Activated naive CD4-positive, alpha-beta T cell treated with anti-CD3 and anti-CD28 coated beads for 36 hours (primary cell): ENCODE measurements around the gene HIGD2B. TPM values are rescaled to one million over a fixed set of nuclear protein-coding genes. Genes with fewer than 3 reads are reported as not detected.
"Not testable (repeated sequence)": the region's sequence is repeated elsewhere in the genome, so short reads cannot be mapped to it uniquely, and the experiment has no call there.

Experiments
- CTCF ChIA-PET: fragments of 350-600 bp; sonication (Branson Sonifier 250); formaldehyde crosslinking; loops from one replicate; lab custom pipeline; 2021; ENCODE audit warnings: antibody characterized with exemption; lab: Charles Lee
- DNase-seq: peaks from one replicate; pipeline ENCODE4 v3.0.0-alpha.2; 2020
- H3K27ac Mint-ChIP-seq: one replicate; pipeline ENCODE4 v1.8.0; 2021; ENCODE audit warnings: mild to moderate bottlenecking, mixed read lengths
- H3K27me3 Mint-ChIP-seq: one replicate; pipeline ENCODE4 v1.8.0; 2021; ENCODE audit warnings: low read depth, mixed read lengths
- H3K36me3 Mint-ChIP-seq: one replicate; pipeline ENCODE4 v1.8.0; 2021; ENCODE audit warnings: low read depth, mixed read lengths
- H3K4me1 Mint-ChIP-seq: one replicate; pipeline ENCODE4 v1.8.0; 2021; ENCODE audit warnings: low read depth, mixed read lengths
- H3K4me3 Mint-ChIP-seq: one replicate; pipeline ENCODE4 v1.8.0; 2021; ENCODE audit warnings: mild to moderate bottlenecking, moderate library complexity, mixed read lengths
- H3K9me3 Mint-ChIP-seq: one replicate; pipeline ENCODE4 v1.8.0; 2021; ENCODE audit warnings: mixed read lengths
- intact Hi-C: fragments of 100-400 bp; cut with micrococcal nuclease; formaldehyde crosslinking; loops from one replicate; pipeline ENCODE4 v1.15.1; 2023
- total RNA-seq, 2 experiments: library from RNA; stranded (reverse); gene quantifications; one replicate each; pipeline ENCODE4 v1.2.3, GENCODE V29; 2021

Gene HIGD2B, protein sequence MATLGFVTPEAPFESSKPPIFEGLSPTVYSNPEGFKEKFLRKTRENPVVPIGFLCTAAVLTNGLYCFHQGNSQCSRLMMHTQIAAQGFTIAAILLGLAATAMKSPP
- total RNA-seq = under 1 TPM; 0.19 to 0.27 TPM

DNA sequence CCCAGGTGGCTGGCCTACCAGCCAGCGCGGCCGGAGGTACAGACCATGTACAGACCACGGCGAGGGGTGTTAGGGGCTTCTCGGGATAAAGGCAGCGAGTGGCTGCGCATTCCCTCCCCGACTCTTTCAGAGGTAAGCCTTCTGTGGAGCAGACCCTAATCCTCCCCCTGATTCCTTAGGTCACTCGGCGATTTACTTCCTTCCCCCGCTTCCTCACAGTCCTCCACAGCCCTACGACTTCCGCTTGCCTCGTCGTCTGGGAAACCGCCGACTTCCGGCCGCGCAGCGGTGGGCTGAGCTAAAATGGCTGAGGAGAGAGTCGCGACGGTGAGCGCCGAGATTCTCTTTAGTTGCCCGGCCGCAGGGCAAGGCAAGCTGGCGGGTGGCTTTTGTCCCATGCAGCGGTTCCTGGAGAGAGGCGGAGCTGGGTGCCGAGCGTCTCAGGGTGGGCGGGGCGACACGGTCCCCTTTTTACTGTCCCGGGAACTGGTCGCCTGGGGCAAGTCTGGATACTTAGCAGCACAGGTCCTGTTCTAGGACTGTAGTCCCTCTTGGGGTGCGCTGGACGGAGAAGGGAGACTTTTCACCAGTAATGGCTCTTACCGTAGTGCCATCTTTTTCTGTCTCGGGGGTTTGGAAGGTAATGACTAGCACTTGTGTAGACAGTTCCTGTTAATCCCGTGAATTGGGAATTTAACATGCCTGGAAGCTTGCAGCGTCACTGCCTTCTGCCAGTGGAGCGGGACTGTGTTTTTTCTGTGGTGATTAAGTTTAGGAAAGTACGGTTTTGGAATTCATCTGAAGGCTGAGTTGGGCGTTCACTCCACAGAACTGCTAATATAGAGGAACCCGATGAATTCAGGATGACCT is at the start of gene HIGD2B, which contains the start of gene BBS4:
Gene HIGD2B (minus strand): TSS at position 258 of the 870 bp plus-strand sequence. CDS start 9,808 bp downstream, outside the sequence.
Gene BBS4 (plus strand): TSS at position 283 of the 870 bp plus-strand sequence. CDS start 21 bp downstream, at position 304.
- peaks cover 15% of the 10 kb centered on the region for H3K4me1 Mint-ChIP-seq
- no peaks in the 10 kb centered on the region for H3K9me3 Mint-ChIP-seq
- DNase-seq = peak; percentile 91
- H3K27ac Mint-ChIP-seq = peak within 1 kb of the TSS; percentile 87
- H3K36me3 Mint-ChIP-seq = peaks cover 2% of the 10 kb centered on the region
- intact Hi-C loops = loop anchor here (1.0 to 10.0 kb wide), 6 partner anchors 56 to 455 kb away; partner anchors contain the start of genes ADPGK, ARIH1, NEO1 and PKM
- peak within 1 kb of the TSS; percentile 89 for H3K4me3 Mint-ChIP-seq
- no peaks in the 10 kb centered on the region for H3K27me3 Mint-ChIP-seq
- CTCF ChIA-PET = no interaction called here

DNA sequence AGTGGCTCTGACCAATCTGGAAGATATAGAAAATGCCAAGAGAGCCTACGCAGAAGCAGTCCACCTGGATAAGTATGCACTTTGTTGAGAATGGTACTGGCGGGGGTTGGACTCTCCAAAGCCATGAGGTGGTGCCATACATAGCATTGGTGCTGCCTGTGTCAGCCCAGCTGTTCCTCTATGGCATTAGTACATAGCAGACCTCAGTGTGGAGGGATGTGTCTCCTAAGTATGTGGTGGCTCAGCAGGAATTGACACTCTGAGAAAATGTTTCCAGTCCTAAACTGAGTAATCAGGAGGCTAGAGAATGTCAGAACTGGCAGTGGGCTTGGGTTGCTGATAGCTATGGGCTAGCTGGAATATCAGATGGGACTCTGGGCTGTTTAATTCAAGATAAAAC is 49.1 kb upstream of the HIGD2B start:
- Mint-ChIP-seq H3K9me3 (no peaks in the 10 kb centered on the region), H3K4me1 (peaks cover 14% of the 10 kb centered on the region), H3K36me3 (peaks cover 37% of the 10 kb centered on the region), H3K4me3 (no peak overlapping the region), H3K27ac (no peak overlapping the region), H3K27me3 (no peaks in the 10 kb centered on the region)
- no peak for DNase-seq
- CTCF ChIA-PET = interaction anchor here (1.2 to 5.9 kb wide), 3 partner anchors 13 to 65 kb away, joined by 3 to 28 read pairs (median 3); no protein-coding TSS in a partner anchor
- intact Hi-C loops = no loop called here

DNA sequence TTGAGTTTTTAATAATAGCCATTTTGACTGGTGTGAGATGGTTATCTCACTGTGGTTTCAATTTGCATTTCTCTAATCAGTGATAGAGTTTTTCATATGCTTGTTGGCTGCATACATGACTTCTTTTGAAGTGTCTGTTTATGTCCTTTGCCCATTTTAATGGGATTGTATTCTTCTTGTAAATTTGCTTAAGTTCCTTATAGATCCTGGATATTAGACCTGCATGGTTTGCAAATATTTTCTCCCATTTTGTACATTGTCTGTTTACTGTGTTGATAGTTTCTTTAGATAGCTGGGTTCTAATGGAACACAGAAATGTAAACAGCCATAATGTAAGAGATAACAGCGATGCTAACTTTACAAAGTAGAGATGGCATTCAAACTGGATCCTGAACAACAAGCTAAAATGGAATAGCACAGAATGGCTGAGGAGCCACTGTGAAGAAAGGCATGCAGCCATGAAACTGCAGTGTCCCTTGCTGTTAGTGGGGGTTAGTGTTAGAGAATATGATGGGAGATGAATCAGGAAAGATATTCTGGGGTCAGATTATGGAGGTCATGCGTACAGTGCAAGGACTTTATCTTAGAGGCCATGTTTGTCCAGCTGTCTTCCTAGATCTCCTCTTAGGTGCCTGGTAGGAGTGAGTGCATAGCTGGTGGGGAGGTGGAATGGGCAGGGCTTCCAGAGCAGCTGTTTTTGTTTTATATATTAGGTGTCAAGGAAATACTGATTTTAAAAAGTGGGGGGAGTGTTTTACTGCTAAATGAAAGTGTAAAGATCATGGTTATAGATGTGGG is 48.2 kb upstream of the HIGD2B start:
- H3K4me1 Mint-ChIP-seq = peaks cover 5% of the 10 kb centered on the region

DNA sequence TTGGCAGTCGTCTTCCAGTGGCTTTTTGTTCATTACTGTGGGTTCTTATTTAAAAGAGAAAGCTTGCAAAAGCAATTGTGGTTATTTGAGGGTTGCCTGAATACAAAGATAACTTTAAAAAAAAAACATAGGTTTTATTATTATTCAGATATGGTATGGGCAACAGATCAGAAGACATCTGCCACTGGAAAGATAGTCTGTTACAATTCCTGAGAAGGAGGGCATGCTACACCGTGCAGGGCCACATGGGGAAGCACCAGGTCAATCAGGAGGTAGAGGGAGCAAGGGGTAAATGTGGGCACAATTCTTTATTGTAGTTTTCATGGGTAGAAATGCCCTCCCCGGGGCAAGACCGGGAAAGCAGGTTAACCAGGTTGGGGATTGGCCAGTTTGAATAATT is 46.5 kb upstream of the HIGD2B start:
- H3K4me1 Mint-ChIP-seq = no peaks in the 10 kb centered on the region
- intact Hi-C loops = no loop called here
- no peaks in the 10 kb centered on the region for H3K27me3 Mint-ChIP-seq
- no peak overlapping the region for H3K27ac Mint-ChIP-seq
- CTCF ChIA-PET = interaction anchor here (1.2 to 1.9 kb wide), 3 partner anchors 17 to 38 kb away, joined by 3 to 4 read pairs (median 3); no protein-coding TSS in a partner anchor
- no peak for DNase-seq
- no peaks in the 10 kb centered on the region for H3K9me3 Mint-ChIP-seq
- no peak overlapping the region for H3K4me3 Mint-ChIP-seq
- peaks cover 25% of the 10 kb centered on the region for H3K36me3 Mint-ChIP-seq

More for the DNA sequence above, 48.2 kb upstream of the HIGD2B start:
- H3K27me3 Mint-ChIP-seq = no peaks in the 10 kb centered on the region
- no peak overlapping the region for H3K4me3 Mint-ChIP-seq
- H3K9me3 Mint-ChIP-seq = no peaks in the 10 kb centered on the region
- no peak for DNase-seq
- CTCF ChIA-PET = interaction anchor here (0.6 to 1.5 kb wide), 3 partner anchors 66 to 348 kb away, joined by 3 to 4 read pairs (median 3); no protein-coding TSS in a partner anchor
- peaks cover 31% of the 10 kb centered on the region for H3K36me3 Mint-ChIP-seq
- H3K27ac Mint-ChIP-seq = no peak overlapping the region
- intact Hi-C loops = no loop called here

DNA sequence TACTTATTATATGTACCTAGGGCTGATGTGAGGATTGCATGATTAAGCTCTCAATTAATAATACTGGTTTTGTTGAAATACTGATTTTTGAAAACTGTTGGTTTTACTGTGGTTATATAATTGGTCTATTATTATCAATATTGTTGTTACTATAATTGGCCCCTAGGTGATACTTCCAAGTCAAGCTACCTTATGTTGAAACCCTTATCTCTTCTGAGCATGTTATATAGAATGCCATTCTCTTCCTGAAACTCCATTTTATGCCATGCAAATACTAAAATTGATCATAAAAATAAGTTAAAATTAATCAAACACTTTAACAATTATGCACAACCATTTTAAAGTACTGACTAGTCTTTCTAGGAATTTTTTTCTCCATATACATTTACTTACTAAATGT is 46.1 kb upstream of the HIGD2B start:
- Mint-ChIP-seq H3K27ac (no peak overlapping the region), H3K27me3 (no peaks in the 10 kb centered on the region), H3K36me3 (peaks cover 21% of the 10 kb centered on the region), H3K4me1 (no peaks in the 10 kb centered on the region), H3K4me3 (no peak overlapping the region), H3K9me3 (no peaks in the 10 kb centered on the region)
- CTCF ChIA-PET = interaction anchor here (0.9 to 1.9 kb wide), 6 partner anchors 9 to 37 kb away, joined by 3 to 5 read pairs (median 4); no protein-coding TSS in a partner anchor
- DNase-seq = no peak
- intact Hi-C loops = no loop called here

DNA sequence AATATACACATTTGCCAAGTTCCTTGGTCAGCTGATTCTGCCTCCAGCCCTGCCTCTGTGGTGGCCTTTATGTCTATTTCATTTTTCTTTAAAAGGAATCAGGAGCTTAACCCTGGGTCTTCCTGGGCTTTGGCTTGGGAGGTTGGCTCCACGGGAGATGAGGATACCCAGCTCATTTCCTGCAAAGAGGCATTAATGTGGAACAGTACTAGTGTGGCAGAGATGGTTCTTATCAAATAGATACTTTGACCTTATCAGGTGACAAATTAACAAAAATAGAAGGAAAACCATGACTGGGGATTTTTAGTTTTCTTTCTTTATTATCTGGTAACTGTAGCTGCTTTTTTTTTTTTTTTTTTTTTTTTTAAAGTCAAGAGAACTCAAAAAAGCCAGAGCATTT is 42.8 kb upstream of the HIGD2B start:
- no peaks in the 10 kb centered on the region for H3K9me3 Mint-ChIP-seq
- H3K36me3 Mint-ChIP-seq = peaks cover 11% of the 10 kb centered on the region
- intact Hi-C loops = no loop called here

DNA sequence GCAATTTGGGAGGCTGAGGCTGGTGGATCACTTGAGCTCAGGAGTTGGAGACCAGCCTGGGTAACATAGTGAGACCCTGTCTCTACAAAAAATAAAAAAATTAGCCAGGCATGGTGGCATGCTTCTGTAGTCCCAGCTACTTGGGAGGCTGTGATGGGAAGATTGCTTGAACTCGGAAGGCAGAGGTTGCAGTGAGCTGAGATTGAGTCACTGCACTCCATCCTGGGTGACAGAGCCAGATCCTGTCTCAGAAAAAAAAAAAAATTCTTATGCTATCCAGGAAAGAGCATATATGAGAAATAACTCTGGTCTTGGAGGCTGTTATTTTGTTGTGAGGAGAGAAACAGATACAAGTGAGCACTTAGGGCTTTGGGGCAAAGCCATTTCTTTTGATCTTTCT is 42.3 kb upstream of the HIGD2B start:
- CTCF ChIA-PET = interaction anchor here (1.2 kb wide), 1 partner anchor 12 kb away, joined by 3 read pairs; no protein-coding TSS in a partner anchor
- DNase-seq, H3K4me1 Mint-ChIP-seq, H3K9me3 Mint-ChIP-seq, H3K27ac Mint-ChIP-seq, intact Hi-C loops, H3K4me3 Mint-ChIP-seq, H3K27me3 Mint-ChIP-seq: not testable (repeated sequence)
- H3K36me3 Mint-ChIP-seq = peaks cover 11% of the 10 kb centered on the region

More for the DNA sequence above, 42.8 kb upstream of the HIGD2B start:
- no peak overlapping the region for H3K27ac Mint-ChIP-seq
- DNase-seq = no peak
- H3K4me1 Mint-ChIP-seq = no peaks in the 10 kb centered on the region
- no peaks in the 10 kb centered on the region for H3K27me3 Mint-ChIP-seq
- no peak overlapping the region for H3K4me3 Mint-ChIP-seq
- CTCF ChIA-PET = interaction anchor here (1.2 kb wide), 1 partner anchor 11 kb away, joined by 3 read pairs; no protein-coding TSS in a partner anchor

DNA sequence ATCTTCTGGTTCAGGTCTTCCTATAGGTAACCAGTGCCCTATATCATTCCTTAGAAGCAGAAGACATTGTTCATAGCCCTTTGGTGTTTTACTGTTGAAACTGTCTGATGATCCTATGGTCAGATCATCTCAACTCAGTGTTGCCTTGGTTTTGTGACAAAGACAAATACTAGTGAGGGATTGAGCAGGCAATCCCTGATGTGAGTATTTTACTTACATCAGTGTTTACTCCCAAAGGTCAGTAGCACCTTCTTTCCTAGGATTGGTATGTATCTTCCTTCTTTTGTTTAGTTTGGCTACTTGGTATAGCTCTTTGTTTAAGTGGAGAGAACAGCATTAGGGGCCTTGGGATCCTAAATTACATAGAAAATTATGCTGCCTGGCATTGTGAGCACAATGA is 41.2 kb upstream of the HIGD2B start:
- CTCF ChIA-PET = no interaction called here
- Mint-ChIP-seq H3K9me3 (no peaks in the 10 kb centered on the region), H3K27ac (no peak overlapping the region), H3K27me3 (no peaks in the 10 kb centered on the region), H3K4me1 (peaks cover 4% of the 10 kb centered on the region), H3K4me3 (no peak overlapping the region), H3K36me3 (peaks cover 11% of the 10 kb centered on the region)
- no peak for DNase-seq
- intact Hi-C loops = no loop called here

DNA sequence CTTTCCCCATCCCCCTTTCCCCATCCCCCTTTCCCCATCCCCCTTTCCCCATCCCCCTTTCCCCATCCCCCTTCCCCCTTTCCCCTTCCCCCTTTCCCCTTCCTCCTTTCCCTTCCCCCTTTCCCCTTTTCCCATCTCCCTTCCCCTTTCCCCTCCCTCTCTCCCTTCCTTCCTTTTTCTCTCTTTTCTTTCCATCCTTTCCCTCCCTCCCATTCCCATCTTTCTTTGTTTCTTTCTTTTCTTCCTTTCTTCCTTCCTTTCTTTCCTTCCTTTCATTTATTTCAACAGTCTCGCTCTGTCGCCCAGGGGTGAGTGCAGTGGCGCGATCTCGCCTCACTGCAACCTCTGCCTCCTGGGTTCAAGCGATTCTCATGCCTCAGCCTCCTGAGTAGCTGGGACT is 39.9 kb upstream of the HIGD2B start:
- H3K36me3 Mint-ChIP-seq, H3K4me3 Mint-ChIP-seq, CTCF ChIA-PET, H3K4me1 Mint-ChIP-seq, H3K9me3 Mint-ChIP-seq, DNase-seq, H3K27ac Mint-ChIP-seq, intact Hi-C loops, H3K27me3 Mint-ChIP-seq: not testable (repeated sequence)

DNA sequence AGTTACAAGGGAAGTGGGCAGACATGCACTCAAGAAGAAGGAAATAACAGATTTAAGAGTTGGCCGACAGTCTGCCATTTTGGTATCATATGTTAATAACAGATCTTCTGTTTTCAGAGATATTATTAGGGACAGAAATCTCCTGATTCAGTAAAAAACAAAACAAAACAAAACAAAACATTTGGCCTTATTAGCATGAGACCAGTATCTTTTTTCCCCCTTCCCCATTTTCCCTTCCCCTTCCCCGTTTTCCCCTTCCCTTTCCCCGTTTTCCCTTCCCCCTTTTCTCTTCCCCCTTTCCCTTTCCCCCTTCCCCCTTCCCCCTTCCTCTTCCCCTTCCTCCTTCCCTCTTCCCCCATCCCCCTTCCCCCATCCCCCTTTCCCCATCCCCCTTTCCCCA is 39.5 kb upstream of the HIGD2B start:
- Mint-ChIP-seq H3K9me3 (no peaks in the 10 kb centered on the region), H3K27ac (no peak overlapping the region), H3K36me3 (peaks cover 5% of the 10 kb centered on the region), H3K27me3 (no peaks in the 10 kb centered on the region), H3K4me3 (no peak overlapping the region), H3K4me1 (peaks cover 5% of the 10 kb centered on the region)
- intact Hi-C loops = no loop called here
- CTCF ChIA-PET = no interaction called here
- DNase-seq = no peak

DNA sequence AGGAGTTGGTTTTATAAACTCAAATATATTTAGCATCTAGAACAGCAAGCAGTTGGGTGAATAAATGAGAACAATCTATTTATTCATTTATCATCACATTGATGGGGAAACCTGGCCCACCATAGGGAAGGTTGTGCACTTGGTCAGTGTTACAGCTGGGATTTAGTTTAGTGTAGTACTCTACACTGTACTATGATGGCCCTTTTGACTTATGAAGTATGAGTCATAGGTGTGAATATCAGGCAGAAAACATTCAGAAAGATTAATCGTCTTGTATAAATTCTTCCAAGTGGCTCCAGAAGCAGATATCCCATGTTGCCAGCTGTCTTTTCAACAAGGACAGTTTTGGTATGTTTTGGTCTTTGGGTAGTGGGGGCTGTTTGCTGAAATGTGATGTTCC is 38.0 kb upstream of the HIGD2B start:
- H3K4me3 Mint-ChIP-seq = no peak overlapping the region
- no peak overlapping the region for H3K27ac Mint-ChIP-seq
- H3K27me3 Mint-ChIP-seq = no peaks in the 10 kb centered on the region
- H3K36me3 Mint-ChIP-seq = peaks cover 7% of the 10 kb centered on the region
- H3K4me1 Mint-ChIP-seq = peaks cover 5% of the 10 kb centered on the region
- DNase-seq = no peak
- no peaks in the 10 kb centered on the region for H3K9me3 Mint-ChIP-seq
- intact Hi-C loops = loop anchor here (5.0 kb wide), 1 partner anchor 518 kb away; no protein-coding TSS in a partner anchor
- CTCF ChIA-PET = interaction anchor here (1.3 to 3.2 kb wide), 2 partner anchors 13 to 358 kb away, joined by 5 to 20 read pairs; no protein-coding TSS in a partner anchor
